AG04449 (cell line): ENCODE measurements around the gene TET1.

Experiments used
- CTCF ChIA-PET: fragments of 350-600 bp; formaldehyde crosslinking; extraction: SDS; loops from one replicate; lab custom pipeline; 2021; ENCODE audit warnings: antibody characterized with exemption; lab: Yijun Ruan, JAX
- POLR2A ChIA-PET: fragments of 400-600, 350-600 bp; formaldehyde crosslinking; extraction: SDS; loops from one replicate; lab custom pipeline; 2020; ENCODE audit warnings: antibody characterized with exemption, inconsistent platforms; lab: Yijun Ruan, JAX
- DNase-seq: peaks from one replicate; pipeline ENCODE4 v3.0.0-alpha.2; 2010; ENCODE audit warnings: low read depth, low spot score
- H3K4me3 ChIP-seq: 2 replicates; pipeline ENCODE4 v1.5.1; 2011; ENCODE audit warnings: low read depth, mild to moderate bottlenecking, control low read depth, low read length
- TF ChIP-seq, protein P1 (sequence below): IDR thresholded peaks from one replicate; pipeline ENCODE4 v1.5.1; 2011; ENCODE audit warnings: mild to moderate bottlenecking, moderate library complexity, low read length, control low read depth, inconsistent platforms; ENCODE audit not compliant: insufficient read depth; ENCODE audit errors: missing control alignments

Gene TET1

DNA sequence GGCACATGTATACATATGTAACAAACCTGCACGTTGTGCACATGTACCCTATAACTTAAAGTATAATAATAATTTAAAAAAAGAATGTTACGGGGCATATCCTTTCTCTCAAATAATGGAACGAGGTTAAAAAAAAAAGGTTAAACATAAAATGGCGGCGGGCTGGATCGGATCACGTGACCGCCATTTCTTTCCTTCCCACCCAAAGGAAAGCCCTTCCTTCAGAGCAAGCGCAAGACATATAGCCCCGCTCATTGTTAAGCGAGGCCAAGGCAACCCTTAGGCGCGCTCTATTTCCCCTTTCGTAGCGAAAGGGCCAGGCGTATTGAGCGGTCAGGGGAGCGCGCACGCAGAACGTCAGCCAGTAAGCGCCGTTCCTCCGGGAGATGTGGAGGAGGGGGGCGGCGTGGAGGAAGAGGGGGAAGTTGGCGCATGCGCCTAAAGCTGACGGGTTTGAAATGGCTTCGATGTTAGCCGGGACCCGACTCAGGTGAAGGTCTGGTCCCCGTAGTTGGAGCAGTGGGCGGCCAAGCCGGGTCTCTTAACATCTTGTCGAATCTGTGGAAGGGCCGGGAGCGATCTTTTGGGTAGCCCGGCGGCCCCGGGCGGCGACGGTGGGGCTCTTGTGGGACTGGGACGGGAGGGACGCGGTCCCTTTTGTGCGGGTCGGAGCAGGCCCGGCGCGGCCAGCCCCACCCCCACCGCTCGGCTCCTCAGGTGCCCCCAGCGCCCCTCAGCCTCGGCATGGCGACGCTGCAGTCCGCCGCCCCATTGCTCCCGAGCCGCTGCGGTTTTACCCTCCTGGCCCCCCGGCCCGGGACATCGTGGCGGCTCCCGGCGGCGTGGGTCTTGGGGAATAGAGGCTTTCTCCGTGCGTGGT, 160.9 kb downstream of the TET1 start, which contains the start of gene CCAR1:
Gene CCAR1, plus strand, starts transcription at position 447 of the 880 bp plus-strand sequence. CDS start 1,266 bp downstream, outside the sequence.
- TF ChIP-seq, protein P1, sequence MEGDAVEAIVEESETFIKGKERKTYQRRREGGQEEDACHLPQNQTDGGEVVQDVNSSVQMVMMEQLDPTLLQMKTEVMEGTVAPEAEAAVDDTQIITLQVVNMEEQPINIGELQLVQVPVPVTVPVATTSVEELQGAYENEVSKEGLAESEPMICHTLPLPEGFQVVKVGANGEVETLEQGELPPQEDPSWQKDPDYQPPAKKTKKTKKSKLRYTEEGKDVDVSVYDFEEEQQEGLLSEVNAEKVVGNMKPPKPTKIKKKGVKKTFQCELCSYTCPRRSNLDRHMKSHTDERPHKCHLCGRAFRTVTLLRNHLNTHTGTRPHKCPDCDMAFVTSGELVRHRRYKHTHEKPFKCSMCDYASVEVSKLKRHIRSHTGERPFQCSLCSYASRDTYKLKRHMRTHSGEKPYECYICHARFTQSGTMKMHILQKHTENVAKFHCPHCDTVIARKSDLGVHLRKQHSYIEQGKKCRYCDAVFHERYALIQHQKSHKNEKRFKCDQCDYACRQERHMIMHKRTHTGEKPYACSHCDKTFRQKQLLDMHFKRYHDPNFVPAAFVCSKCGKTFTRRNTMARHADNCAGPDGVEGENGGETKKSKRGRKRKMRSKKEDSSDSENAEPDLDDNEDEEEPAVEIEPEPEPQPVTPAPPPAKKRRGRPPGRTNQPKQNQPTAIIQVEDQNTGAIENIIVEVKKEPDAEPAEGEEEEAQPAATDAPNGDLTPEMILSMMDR: no peak
- H3K4me3 ChIP-seq: peak within 1 kb of the TSS; percentile 74
- ChIA-PET POLR2A (interaction anchor here (0.7 to 1.1 kb wide), 2 partner anchors 133 to 388 kb away, joined by 3 read pairs; partner anchors contain the start of gene PBLD), CTCF (interaction anchor here (0.6 kb wide), 1 partner anchor 65 kb away, joined by 3 read pairs; no protein-coding TSS in a partner anchor)
- DNase-seq: peak; percentile 94

DNA sequence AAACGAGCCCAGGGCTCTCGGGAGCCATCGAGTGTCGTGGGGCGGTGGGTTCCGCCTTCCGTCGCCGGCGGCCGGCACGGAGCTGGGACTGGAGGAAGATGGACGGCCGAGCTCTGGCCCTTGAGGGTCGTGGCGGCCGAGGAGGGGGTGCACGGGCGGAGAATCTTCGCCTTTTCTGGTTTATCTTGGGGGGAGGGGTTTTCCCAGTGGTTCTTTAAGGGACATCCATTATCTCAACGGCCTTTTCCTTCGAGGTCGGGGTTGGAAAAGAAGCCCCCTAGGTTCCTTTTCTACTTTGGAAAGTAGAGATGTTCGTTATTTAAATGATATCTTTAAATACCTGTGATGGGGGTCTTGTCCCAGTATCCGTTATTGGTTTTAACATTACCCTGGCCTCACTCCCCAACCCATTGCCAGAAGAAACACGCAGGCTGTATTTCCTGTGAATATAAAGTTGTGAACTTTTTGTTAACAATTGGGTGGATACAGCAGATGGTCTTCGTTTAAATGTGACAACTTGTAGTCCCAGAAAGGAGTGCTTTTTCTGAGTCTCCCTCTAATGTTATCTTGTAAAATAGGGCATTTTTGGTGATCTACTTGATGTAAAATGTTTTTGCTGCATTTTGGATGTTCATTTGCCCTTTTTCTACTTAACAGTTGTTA, 161.7 kb downstream of the TET1 start:
- POLR2A ChIA-PET: interaction anchor here (0.7 to 1.1 kb wide), 2 partner anchors 133 to 389 kb away, joined by 3 read pairs; partner anchors contain the start of gene PBLD
- DNase-seq: no peak
- TF ChIP-seq, protein P1: no peak
- CTCF ChIA-PET: interaction anchor here (0.6 to 1.6 kb wide), 2 partner anchors 66 to 315 kb away, joined by 3 to 4 read pairs; partner anchors contain the start of gene RUFY2
- peak overlapping the region; percentile 74 for H3K4me3 ChIP-seq

DNA sequence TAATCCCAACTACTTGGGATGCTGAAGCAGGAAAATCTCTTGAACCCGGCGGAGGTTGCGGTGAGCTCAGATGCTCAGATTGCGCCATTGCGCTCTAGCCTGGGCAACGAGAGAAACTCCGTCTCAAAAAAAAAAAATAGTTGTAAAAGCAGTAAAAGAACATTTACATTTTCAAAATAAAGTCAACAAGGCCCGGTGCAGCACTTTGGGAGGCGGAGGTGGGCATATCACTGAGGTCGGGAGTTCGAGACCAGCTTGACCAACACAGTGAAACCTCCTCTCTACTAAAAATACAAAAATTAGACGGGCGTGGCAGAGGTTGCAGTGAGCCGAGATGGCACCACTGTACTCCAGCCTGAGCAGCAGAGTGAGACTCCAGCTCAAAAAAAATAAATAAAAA, 164.9 kb downstream of the TET1 start:
- ChIA-PET CTCF (interaction anchor here (1.3 to 2.0 kb wide), 2 partner anchors 174 to 318 kb away, joined by 3 to 4 read pairs; partner anchors contain the start of gene RUFY2), POLR2A (no interaction called here)
- no peak for DNase-seq
- H3K4me3 ChIP-seq: no peak overlapping the region
- TF ChIP-seq, protein P1: no peak

DNA sequence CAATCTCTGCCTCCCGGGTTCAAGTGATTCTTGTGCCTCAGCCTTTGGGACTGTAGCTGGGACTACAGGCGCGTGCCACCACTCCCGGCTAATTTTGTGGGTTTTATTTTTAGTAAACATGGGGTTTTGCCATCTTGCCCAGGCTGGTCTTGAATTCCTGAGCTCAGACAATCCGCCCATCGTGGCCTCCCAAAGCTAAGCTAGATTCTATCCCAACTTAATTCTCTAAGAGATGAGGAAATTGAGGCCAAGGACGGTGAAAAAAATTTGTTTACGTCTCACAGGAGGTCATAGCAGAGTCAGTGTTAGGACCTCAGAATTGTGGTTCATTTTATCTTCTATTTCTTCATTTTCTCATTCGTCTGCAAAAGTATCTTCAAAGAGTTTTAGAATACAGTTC, 167.0 kb downstream of the TET1 start:
- no peak for DNase-seq
- TF ChIP-seq, protein P1: no peak
- POLR2A ChIA-PET: no interaction called here
- CTCF ChIA-PET: interaction anchor here (1.0 kb wide), 1 partner anchor 176 kb away, joined by 3 read pairs; no protein-coding TSS in a partner anchor
- H3K4me3 ChIP-seq: no peak overlapping the region

DNA sequence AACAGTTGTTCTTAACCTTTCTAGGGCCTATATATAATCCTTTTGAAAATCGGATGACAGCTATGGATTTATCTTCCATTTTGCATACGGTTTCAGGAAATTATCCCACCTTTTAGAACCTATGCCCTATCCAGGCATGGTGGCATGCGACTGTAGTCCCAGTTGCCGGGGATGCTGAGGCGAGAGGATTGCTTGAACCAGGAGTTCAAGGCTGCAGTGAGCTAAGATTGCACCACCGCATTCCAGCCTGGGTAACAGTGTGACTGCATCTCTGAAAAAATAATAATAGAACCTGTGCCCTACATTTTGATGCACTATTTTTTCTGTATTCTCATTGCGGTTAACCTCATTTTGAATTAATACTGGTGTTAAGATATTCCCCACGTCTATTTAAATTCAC, 172.5 kb downstream of the TET1 start:
- ChIA-PET CTCF (no interaction called here), POLR2A (no interaction called here)
- DNase-seq: no peak

More for the DNA sequence above, 172.5 kb downstream of the TET1 start:
- TF ChIP-seq, protein P1: no peak
- H3K4me3 ChIP-seq: no peak overlapping the region
